PC-9 (cell line): ENCODE measurements around the gene SSC5D.

Experiments
- EZH2 ChIP-seq: fragments of 200-600 bp; sonication (generic); IDR thresholded peaks from 2 replicates; pipeline ENCODE4 v1.8.0; 2017; ENCODE audit warnings: antibody characterized with exemption, low read depth
- TF ChIP-seq, protein P1 (sequence below): fragments of 200-600 bp; sonication (generic); conservative IDR thresholded peaks from 2 replicates; pipeline ENCODE4 v1.6.1; 2017; ENCODE audit warnings: mixed run types, antibody characterized with exemption, mild to moderate bottlenecking, moderate library complexity

DNA sequence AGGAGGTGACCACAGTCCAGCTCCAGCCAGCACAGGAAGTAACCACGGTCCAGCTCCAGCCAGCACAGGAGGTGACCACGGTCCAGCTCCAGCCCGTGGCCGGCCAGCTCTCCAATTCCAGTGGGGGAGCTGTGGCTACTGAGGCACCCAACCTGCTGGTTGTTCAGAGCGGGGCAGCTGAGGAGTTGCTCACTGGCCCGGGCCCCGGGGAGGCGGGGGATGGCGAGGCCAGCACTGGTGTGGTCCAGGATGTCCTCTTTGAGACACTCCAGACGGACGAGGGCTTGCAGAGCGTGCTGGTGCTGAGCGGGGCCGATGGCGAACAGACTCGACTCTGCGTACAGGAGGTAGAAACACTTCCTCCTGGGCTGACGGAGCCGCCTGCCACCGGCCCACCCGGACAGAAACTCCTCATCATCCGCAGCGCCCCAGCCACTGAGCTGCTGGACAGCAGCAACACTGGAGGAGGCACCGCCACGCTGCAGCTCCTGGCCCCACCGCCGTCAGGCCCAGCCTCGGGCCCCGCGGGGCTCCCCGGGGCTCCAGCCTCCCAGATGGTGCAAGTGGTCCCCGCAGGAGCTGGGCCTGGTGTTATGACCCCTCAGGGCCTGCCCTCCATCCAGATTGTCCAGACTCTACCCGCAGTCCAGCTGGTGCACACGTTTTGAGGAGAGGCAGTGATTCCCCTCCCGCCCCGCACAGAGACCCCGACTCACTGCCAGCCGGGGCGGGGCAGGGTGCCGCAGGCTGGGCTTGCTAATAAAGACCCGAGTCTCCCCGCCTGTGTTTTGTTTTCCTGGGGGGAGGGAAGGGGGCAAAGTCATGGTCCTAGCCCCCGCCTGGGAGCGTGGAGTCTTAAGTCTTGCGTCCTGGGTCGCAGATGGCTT, 4.3 kb upstream of the SSC5D start:
- TF ChIP-seq, protein P1, sequence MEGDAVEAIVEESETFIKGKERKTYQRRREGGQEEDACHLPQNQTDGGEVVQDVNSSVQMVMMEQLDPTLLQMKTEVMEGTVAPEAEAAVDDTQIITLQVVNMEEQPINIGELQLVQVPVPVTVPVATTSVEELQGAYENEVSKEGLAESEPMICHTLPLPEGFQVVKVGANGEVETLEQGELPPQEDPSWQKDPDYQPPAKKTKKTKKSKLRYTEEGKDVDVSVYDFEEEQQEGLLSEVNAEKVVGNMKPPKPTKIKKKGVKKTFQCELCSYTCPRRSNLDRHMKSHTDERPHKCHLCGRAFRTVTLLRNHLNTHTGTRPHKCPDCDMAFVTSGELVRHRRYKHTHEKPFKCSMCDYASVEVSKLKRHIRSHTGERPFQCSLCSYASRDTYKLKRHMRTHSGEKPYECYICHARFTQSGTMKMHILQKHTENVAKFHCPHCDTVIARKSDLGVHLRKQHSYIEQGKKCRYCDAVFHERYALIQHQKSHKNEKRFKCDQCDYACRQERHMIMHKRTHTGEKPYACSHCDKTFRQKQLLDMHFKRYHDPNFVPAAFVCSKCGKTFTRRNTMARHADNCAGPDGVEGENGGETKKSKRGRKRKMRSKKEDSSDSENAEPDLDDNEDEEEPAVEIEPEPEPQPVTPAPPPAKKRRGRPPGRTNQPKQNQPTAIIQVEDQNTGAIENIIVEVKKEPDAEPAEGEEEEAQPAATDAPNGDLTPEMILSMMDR: no peak
- TF ChIP-seq EZH2: no peak
